Umbilical cord (tissue), 2 donors: Measurements from ENCODE around the gene CAMTA1. TPM values are rescaled to one million over a fixed set of nuclear protein-coding genes. Genes with fewer than 3 reads are reported as not detected.
A peak's percentile ranks its signal among the peaks of the same experiment; 100 is the strongest.

Experiments
- DNase-seq: peaks from one replicate; pipeline ENCODE4 v3.0.0-alpha.2; 2015; ENCODE audit warnings: low spot score
- total RNA-seq: library from RNA; depleted of rRNA; stranded (reverse); fragments of >200 nt; gene quantifications from one replicate; pipeline ENCODE4 v1.2.3, GENCODE V29; 2014; ENCODE audit warnings: low replicate concordance; ENCODE audit not compliant: insufficient read depth

CAMTA1 gene
- total RNA-seq, 1 donor from 2014 or later: 29.6 TPM

GRCh38 chr1:7383671-7384520 is 598.6 kb downstream of the CAMTA1 start:
- DNase-seq: no peak

- no peak for DNase-seq
These were observed 599.4 kb downstream of the CAMTA1 start for GRCh38 chr1:7384679-7385078.

GRCh38 chr1:7385471-7386225 is 600.4 kb downstream of the CAMTA1 start:
- no peak for DNase-seq

- no peak for DNase-seq
These were observed 601.2 kb downstream of the CAMTA1 start for GRCh38 chr1:7386226-7387052.

GRCh38 chr1:7387053-7387927 is 602.0 kb downstream of the CAMTA1 start:
- peak; percentile 66 for DNase-seq

GRCh38 chr1:7388141-7388487 is 602.9 kb downstream of the CAMTA1 start:
- no peak for DNase-seq

GRCh38 chr1:7388488-7389185 is 603.4 kb downstream of the CAMTA1 start:
- DNase-seq: peak; percentile 54

- DNase-seq: peak; percentile 21
These were observed 604.1 kb downstream of the CAMTA1 start for GRCh38 chr1:7389201-7389905.

GRCh38 chr1:7389906-7390603 is 604.8 kb downstream of the CAMTA1 start:
- DNase-seq: no peak

- DNase-seq: no peak
These were observed 605.3 kb downstream of the CAMTA1 start for GRCh38 chr1:7390604-7391000.

GRCh38 chr1:7393136-7393535 is 607.9 kb downstream of the CAMTA1 start:
- DNase-seq: no peak

GRCh38 chr1:7395251-7395650 is 610.0 kb downstream of the CAMTA1 start:
- DNase-seq: no peak

- DNase-seq: no peak
These were observed 613.7 kb downstream of the CAMTA1 start for GRCh38 chr1:7398982-7399381.

GRCh38 chr1:7399514-7400125 is 614.4 kb downstream of the CAMTA1 start:
- DNase-seq: no peak

- DNase-seq: no peak
These were observed 615.3 kb downstream of the CAMTA1 start for GRCh38 chr1:7400566-7400965.

GRCh38 chr1:7401814-7402547 is 616.7 kb downstream of the CAMTA1 start:
- peak; percentile 96 for DNase-seq

GRCh38 chr1:7402548-7402850 is 617.2 kb downstream of the CAMTA1 start:
- DNase-seq: no peak
